K562 (cell line): ENCODE results near the gene RNF115. TPM values are rescaled to one million over a fixed set of nuclear protein-coding genes. Genes with fewer than 3 reads are reported as not detected.
A peak's percentile ranks its signal among the peaks of the same experiment; 100 is the strongest.
"Not testable (repeated sequence)": the region's sequence is repeated elsewhere in the genome, so short reads cannot be mapped to it uniquely, and the experiment has no call there.

Experiments
- ATAC-seq: fragments of 200-7000 bp; cut with Tn5 transposase; 3 replicates; pipeline ENCODE4 v1.9.1; 2020; ENCODE audit warnings: moderate library complexity
- BruUV-seq: library from RNA; stranded (reverse); fragments of 400-500 nt; replicated peaks from 2 replicates; lab custom pipeline; 2021; lab: Mats Ljungman, UMichigan
- CTCF ChIA-PET: fragments of 300-600 bp; formaldehyde crosslinking; extraction: SDS; loops from one replicate; lab custom pipeline; 2021; ENCODE audit warnings: low intra/inter-chr PET ratio; lab: Yijun Ruan, JAX
- POLR2A ChIA-PET: fragments of 300-600, 350-650 bp; sonication (Branson Sonifier 250); formaldehyde crosslinking; extraction: SDS; loops from one replicate; lab custom pipeline; 2021; ENCODE audit warnings: antibody characterized with exemption, inconsistent platforms; lab: Yijun Ruan, JAX
- DNase-seq, 4 experiments: peaks; one replicate each; pipeline versions ENCODE4 v3.0.0 to v3.0.0-alpha.2; 2011 to 2018; ENCODE audit warnings: low spot score in 3 of 4, mixed read lengths in 3 of 4; ENCODE audit errors: extremely low read depth in 1 of 4
- FAIRE-seq: peaks from 2 replicates; lab custom pipeline; 2011; peaks lifted over from hg19 to GRCh38; lab: Jason Lieb, UNC
- H2AFZ ChIP-seq: 2 replicates; pipeline ENCODE4 v1.6.0; 2011; ENCODE audit warnings: low read depth, low read length, control low read depth, inconsistent platforms
- H3K27ac ChIP-seq: fragments of 200-600 bp; 3 replicates; pipeline ENCODE4 v1.8.0; 2011; ENCODE audit warnings: low read depth, mild to moderate bottlenecking, control low read depth, inconsistent platforms, low read length, moderate library complexity, mixed read lengths; ENCODE audit errors: extremely low read depth
- H3K27me3 ChIP-seq, 2 experiments: fragments of 300-600 bp in 1 of 2; 2 replicates in 1 of 2; 3 replicates in 1 of 2; pipeline versions ENCODE4 v1.6.0 to v1.8.0; 2011; ENCODE audit warnings: inconsistent platforms in 2 of 2, low read length in 2 of 2, mild to moderate bottlenecking in 1 of 2, mixed read lengths in 1 of 2, moderate library complexity in 1 of 2; ENCODE audit not compliant: control insufficient read depth in 2 of 2, insufficient read depth in 2 of 2
- H3K36me3 ChIP-seq: fragments of 300-600 bp; 3 replicates; pipeline ENCODE4 v1.8.0; 2011; ENCODE audit warnings: mild to moderate bottlenecking, low read length, inconsistent platforms; ENCODE audit not compliant: control insufficient read depth, insufficient read depth
- H3K4me1 ChIP-seq, 2 experiments: fragments of 200-600 bp in 1 of 2; replicated peaks in 1 of 2; 2 replicates in 1 of 2; 3 replicates in 1 of 2; pipeline versions ENCODE4 v1.5.1 to v1.8.0; 2011; ENCODE audit warnings: inconsistent platforms in 2 of 2, low read length in 2 of 2, mild to moderate bottlenecking in 1 of 2, mixed read lengths in 1 of 2, moderate library complexity in 1 of 2; ENCODE audit not compliant: control insufficient read depth in 2 of 2, insufficient read depth in 2 of 2
- H3K4me2 ChIP-seq: 2 replicates; pipeline ENCODE4 v1.6.1; 2011; ENCODE audit warnings: low read length, control low read depth, inconsistent platforms, mixed read lengths; ENCODE audit not compliant: insufficient read depth
- H3K4me3 ChIP-seq: fragments of 200-600 bp; sonication (generic), shearing (Covaris generic); 2 replicates; pipeline ENCODE4 v1.5.1; 2016; ENCODE audit warnings: control low read depth, inconsistent platforms
- H3K79me2 ChIP-seq: fragments of 200-600 bp; 3 replicates; pipeline ENCODE4 v1.8.0; 2011; ENCODE audit warnings: low read length, inconsistent platforms; ENCODE audit not compliant: control insufficient read depth, insufficient read depth
- H3K9ac ChIP-seq, 2 experiments: 2 replicates each; pipeline versions ENCODE4 v1.6.0 to v1.6.1; 2011; ENCODE audit warnings: low read depth in 2 of 2, low read length in 2 of 2, control low read depth in 1 of 2, inconsistent platforms in 1 of 2, mild to moderate bottlenecking in 1 of 2, mixed read lengths in 1 of 2; ENCODE audit not compliant: insufficient read depth in 1 of 2
- H3K9me1 ChIP-seq: one replicate; pipeline ENCODE4 v1.6.0; 2011; ENCODE audit warnings: inconsistent platforms, mild to moderate bottlenecking, low read length, moderate library complexity; ENCODE audit not compliant: control insufficient read depth, insufficient read depth
- H3K9me3 ChIP-seq: replicated peaks from 2 replicates; pipeline ENCODE4 v1.5.1; 2011; ENCODE audit warnings: low read depth, low read length, inconsistent platforms; ENCODE audit not compliant: control insufficient read depth, insufficient read depth
- H4K20me1 ChIP-seq: replicated peaks from 2 replicates; pipeline ENCODE4 v1.6.1; 2011; ENCODE audit warnings: low read length, inconsistent platforms, mixed read lengths; ENCODE audit not compliant: control insufficient read depth, insufficient read depth
- CBFA2T3 ChIP-seq: fragments of 450-650 bp; IDR thresholded peaks from 2 replicates; pipeline ENCODE4 v1.6.1; 2017
- WGBS: fragments of 100-300 bp; shearing (Covaris generic); methylation state at CpG from one replicate; pipeline ENCODE4 v1.1.6; 2016; ENCODE audit warnings: low coverage, mixed read lengths; ENCODE audit not compliant: insufficient coverage; ENCODE audit errors: missing lambda C conversion rate; 5-methylcytosine and 5-hydroxymethylcytosine counted together
- in situ Hi-C: fragments of 300-500 bp; cut with MboI; formaldehyde crosslinking; loops from 4 replicates; pipeline ENCODE4 v1.15.0; 2018; ENCODE audit warnings: inconsistent platforms, mixed read lengths
- intact Hi-C: fragments of 100-400 bp; cut with micrococcal nuclease; formaldehyde crosslinking; loops from 2 replicates; pipeline ENCODE4 v1.14.2; 2022
- polyA plus RNA-seq, 8 experiments: library from polyadenylated mRNA; depleted of rRNA in 4 of 8; stranded (reverse) in 5 of 8; unstranded in 3 of 8; fragments of >200 nt; fragmentation: Nextera tagmentation in 2 of 8; fragmentation: Illumina TruSeq in 1 of 8; extraction: Ambion mirVana in 2 of 8; extraction: Trizol in 1 of 8; gene quantifications; 2 replicates each; pipeline versions ENCODE4 v1.2.1 to v1.2.3, GENCODE V29; 2011 to 2014; ENCODE audit warnings: inconsistent platforms in 1 of 8, missing spikeins in 1 of 8
- total RNA-seq, 7 experiments: library from RNA; depleted of rRNA in 6 of 7; stranded (reverse); fragments of >200 nt in 6 of 7; fragmentation: Illumina TruSeq in 2 of 7; extraction: Trizol in 2 of 7; gene quantifications; 2 replicates each; pipeline versions ENCODE4 v1.2.1 to v1.2.3, GENCODE V29; 2011 to 2021; ENCODE audit warnings: low replicate concordance in 1 of 7

The RNF115 gene
- total and polyA plus RNA-seq, 9 of the 15 experiments (the other 6 are each of a cell fraction or from before 2014, with no cell fraction given) = 1.9 to 14.3 (median 9.5) TPM

DNA sequence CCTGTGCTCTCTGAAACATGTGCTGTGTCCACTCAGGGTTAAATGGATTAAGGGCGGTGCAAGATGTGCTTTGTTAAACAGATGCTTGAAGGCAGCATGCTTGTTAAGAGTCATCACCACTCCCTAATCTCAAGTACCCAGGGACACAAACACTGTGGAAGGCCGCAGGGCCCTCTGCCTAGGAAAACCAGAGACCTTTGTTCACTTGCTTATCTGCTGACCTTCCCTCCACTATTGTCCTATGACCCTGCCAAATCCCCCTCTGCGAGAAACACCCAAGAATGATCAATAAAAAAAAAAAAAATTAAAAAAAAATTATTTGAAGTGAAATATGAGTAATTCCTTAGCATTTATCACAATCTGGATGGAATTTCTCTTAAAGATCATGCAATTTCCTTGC lies 58.8 kb downstream of the RNF115 start:
- H3K4me1 ChIP-seq, in situ Hi-C loops: not testable (repeated sequence)

DNA sequence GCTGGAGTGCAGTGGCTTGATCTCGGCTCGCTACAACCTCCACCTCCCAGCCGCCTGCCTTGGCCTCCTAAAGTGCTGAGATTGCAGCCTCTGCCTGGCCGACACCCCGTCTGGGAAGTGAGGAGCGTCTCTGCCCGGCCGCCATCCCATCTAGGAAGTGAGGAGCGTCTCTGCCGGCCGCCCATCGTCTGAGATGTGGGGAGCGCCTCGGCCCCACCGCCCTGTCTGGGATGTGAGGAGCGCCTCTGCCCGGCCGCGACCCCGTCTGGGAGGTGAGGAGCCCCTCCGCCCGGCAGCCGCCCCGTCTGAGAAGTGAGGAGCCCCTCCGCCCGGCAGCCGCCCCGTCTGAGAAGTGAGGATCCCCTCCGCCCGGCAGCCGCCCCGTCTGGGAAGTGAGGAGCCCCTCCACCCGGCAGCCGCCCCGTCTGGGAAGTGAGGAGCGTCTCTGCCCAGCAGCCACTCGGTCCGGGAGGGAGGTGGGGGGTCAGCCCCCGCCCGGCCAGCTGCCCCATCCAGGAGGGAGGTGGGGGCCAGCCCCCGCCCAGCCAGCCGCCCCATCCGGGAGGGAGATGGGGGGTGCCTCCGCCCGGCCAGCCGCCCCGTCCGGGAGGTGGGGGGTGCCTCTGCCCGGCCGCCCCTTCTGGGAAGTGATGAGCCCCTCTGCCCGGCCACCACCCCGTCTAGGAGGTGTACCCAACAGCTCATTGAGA lies 59.5 kb downstream of the RNF115 start:
- H3K9me1 ChIP-seq, POLR2A ChIA-PET, ATAC-seq, H3K27me3 ChIP-seq, FAIRE-seq, H4K20me1 ChIP-seq, CTCF ChIA-PET, H3K4me1 ChIP-seq, H3K79me2 ChIP-seq, BruUV-seq, H3K4me3 ChIP-seq, H2AFZ ChIP-seq, H3K4me2 ChIP-seq, H3K9ac ChIP-seq, H3K9me3 ChIP-seq, intact Hi-C loops, DNase-seq, H3K36me3 ChIP-seq, in situ Hi-C loops, H3K27ac ChIP-seq: not testable (repeated sequence)
- WGBS = 92% methylated on average over 12 of the region's 52 CpGs

More for the DNA sequence above, 58.8 kb downstream of the RNF115 start:
- 43% methylated on average over 1 of the region's 3 CpGs for WGBS
- FAIRE-seq, POLR2A ChIA-PET, H3K9me1 ChIP-seq, H3K9ac ChIP-seq, BruUV-seq, H3K4me3 ChIP-seq, H3K27me3 ChIP-seq, H4K20me1 ChIP-seq, H3K9me3 ChIP-seq, H2AFZ ChIP-seq, ATAC-seq, intact Hi-C loops, H3K79me2 ChIP-seq, DNase-seq, H3K27ac ChIP-seq, H3K4me2 ChIP-seq, H3K36me3 ChIP-seq, CTCF ChIA-PET: not testable (repeated sequence)
- TF ChIP-seq CBFA2T3 = 0 out of 2 replicates have a peak, but pooled peaks have one; percentile 7

DNA sequence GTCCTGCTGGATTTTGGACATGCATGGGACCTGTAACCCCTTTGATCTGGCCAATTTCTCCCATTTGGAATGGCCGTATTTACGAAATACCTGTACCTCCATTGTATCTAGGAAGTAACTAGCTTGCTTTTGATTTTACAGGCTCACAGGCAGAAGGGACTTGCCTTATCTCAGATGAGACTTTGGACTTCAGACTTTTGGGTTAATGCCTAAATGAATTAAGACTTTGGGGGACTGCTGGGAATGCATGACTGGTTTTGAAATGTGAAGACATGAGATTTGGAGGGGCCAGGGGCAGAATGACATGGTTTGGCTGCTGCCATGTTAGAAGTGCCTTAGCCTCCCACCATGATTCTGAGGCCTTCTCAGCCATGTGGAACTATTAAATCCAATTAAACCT lies 61.9 kb downstream of the RNF115 start:
- intact Hi-C loops = not testable (repeated sequence)

More for the DNA sequence above, 61.9 kb downstream of the RNF115 start:
- CTCF ChIA-PET, H3K4me1 ChIP-seq, H3K27me3 ChIP-seq, H2AFZ ChIP-seq, H4K20me1 ChIP-seq, ATAC-seq, H3K4me2 ChIP-seq, H3K79me2 ChIP-seq, BruUV-seq, DNase-seq, FAIRE-seq, H3K9me1 ChIP-seq, in situ Hi-C loops, H3K9ac ChIP-seq, POLR2A ChIA-PET, H3K9me3 ChIP-seq, H3K36me3 ChIP-seq, H3K4me3 ChIP-seq, H3K27ac ChIP-seq: not testable (repeated sequence)
- 100% methylated on average over 2 of the region's 2 CpGs for WGBS
